Daoy (cell line): ENCODE results near the gene SPDYE6. TPM values are rescaled to one million over a fixed set of nuclear protein-coding genes. Genes with fewer than 3 reads are reported as not detected.

Experiments used
- total RNA-seq: library from RNA; depleted of rRNA; stranded (reverse); fragments of >200 nt; shearing (Covaris generic); gene quantifications from 2 replicates; pipeline ENCODE4 v1.2.3, GENCODE V29; 2014; rRNA removed

SPDYE6 gene
- total RNA-seq, 1 experiment from 2014 or later = not detected

Other genes with a start within 250 kb of the SPDYE6 start
- gene SH2B2, start 69.6 kb downstream of the SPDYE6 start, total RNA-seq = 2.2 and 5.3 TPM in 2 replicates
- gene PRKRIP1, start 39.9 kb upstream of the SPDYE6 start, total RNA-seq = 52.5 and 64.1 TPM in 2 replicates
- 42.8 and 59.5 TPM in 2 replicates for gene ORAI2, start 77.1 kb upstream of the SPDYE6 start, total RNA-seq
- 34.6 and 66.4 TPM in 2 replicates for gene ALKBH4, start 108.4 kb upstream of the SPDYE6 start, total RNA-seq
- 112 and 165 TPM in 2 replicates for gene LRWD1, start 108.5 kb upstream of the SPDYE6 start, total RNA-seq
- 41.0 and 60.1 TPM in 2 replicates for gene POLR2J, start 122.5 kb upstream of the SPDYE6 start, total RNA-seq
- 0.95 TPM in 1 of 2 replicates, not detected in the other for gene RASA4B, start 161.3 kb upstream of the SPDYE6 start, total RNA-seq
- 1.4 TPM in 1 of 2 replicates, not detected in the other for gene UPK3BL2, start 187.3 kb upstream of the SPDYE6 start, total RNA-seq
- not detected in 2 replicates for gene SPDYE2, start 194.8 kb upstream of the SPDYE6 start, total RNA-seq
- 6.5 and 13.9 TPM in 2 replicates for gene POLR2J3, start 216.1 kb upstream of the SPDYE6 start, total RNA-seq